NCI-H1417 treated with DMSO at 0.1 percent for 48 hours (cell line): ENCODE results near the gene CHCHD6.

Source experiments
- DNase-seq: peaks from one replicate; lab custom pipeline; 2025; lab: John Stamatoyannopoulos, UW

CHCHD6 gene

GRCh38 chr3:126994661-126995245, 290.7 kb downstream of the CHCHD6 start:
- no peak for DNase-seq

GRCh38 chr3:126995254-126995780, 291.3 kb downstream of the CHCHD6 start:
- DNase-seq: no peak

GRCh38 chr3:126995926-126996512, 292.0 kb downstream of the CHCHD6 start:
- DNase-seq: no peak

- no peak for DNase-seq
Observed at GRCh38 chr3:126996905-126997304, 292.9 kb downstream of the CHCHD6 start.

GRCh38 chr3:126997455-126998038, 293.5 kb downstream of the CHCHD6 start:
- no peak for DNase-seq

GRCh38 chr3:126998320-126998719, 294.3 kb downstream of the CHCHD6 start:
- no peak for DNase-seq

- DNase-seq: no peak
Observed at GRCh38 chr3:126998728-126999127, 294.7 kb downstream of the CHCHD6 start.

- DNase-seq: no peak
Observed at GRCh38 chr3:126999383-126999782, 295.3 kb downstream of the CHCHD6 start.

GRCh38 chr3:127000119-127000518, 296.1 kb downstream of the CHCHD6 start:
- no peak for DNase-seq

GRCh38 chr3:127000761-127001160, 296.7 kb downstream of the CHCHD6 start:
- no peak for DNase-seq

GRCh38 chr3:127001486-127002194, 297.6 kb downstream of the CHCHD6 start:
- no peak for DNase-seq

GRCh38 chr3:127002195-127003174, 298.4 kb downstream of the CHCHD6 start:
- no peak for DNase-seq

GRCh38 chr3:127003175-127003555, 299.1 kb downstream of the CHCHD6 start:
- DNase-seq: no peak

GRCh38 chr3:127003601-127004280, 299.7 kb downstream of the CHCHD6 start:
- DNase-seq: no peak

- no peak for DNase-seq
Observed at GRCh38 chr3:127004641-127005397, 300.8 kb downstream of the CHCHD6 start.

GRCh38 chr3:127005864-127006500, 301.9 kb downstream of the CHCHD6 start:
- no peak for DNase-seq

- no peak for DNase-seq
Observed at GRCh38 chr3:127006781-127007436, 302.9 kb downstream of the CHCHD6 start.

GRCh38 chr3:127008236-127008635, 304.2 kb downstream of the CHCHD6 start:
- peak; percentile 41 for DNase-seq

GRCh38 chr3:127009531-127009930, 305.5 kb downstream of the CHCHD6 start:
- no peak for DNase-seq
